ENCODE data around the gene KIAA0319L.

DNA sequence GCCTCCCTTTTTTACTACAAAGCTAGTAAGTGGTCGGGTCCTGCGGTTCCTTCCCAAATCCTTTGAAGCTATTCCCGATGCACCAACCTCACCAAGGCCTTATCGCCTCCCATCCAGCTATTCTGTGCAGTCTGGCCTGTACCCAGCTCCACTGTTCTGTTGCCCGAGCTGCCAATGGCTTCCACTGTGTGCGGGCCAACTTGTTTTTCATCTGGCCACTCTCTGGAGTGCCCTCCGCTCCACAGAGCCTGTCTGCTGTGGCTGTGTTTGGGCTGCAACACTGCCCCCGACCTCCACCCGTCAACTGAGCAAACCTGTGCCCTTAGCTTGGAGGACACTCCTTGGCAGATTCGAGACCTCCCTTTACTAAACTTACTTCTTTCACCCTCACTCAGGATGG lies 125.0 kb downstream of the KIAA0319L start:
- TF ChIP-seq CTCF (conservative IDR thresholded peaks at IDR 0.05; ENCODE audit: low read depth in 2 of 2) (no peak), EZH2phosphoT487 (IDR thresholded peaks at IDR 0.05; ENCODE audit: unreplicated experiment) (no peak), REST (IDR thresholded peaks at IDR 0.05; ENCODE audit: unreplicated experiment) (no peak), EZH2 (IDR thresholded peaks at IDR 0.05; ENCODE audit: low read depth, unreplicated experiment) (no peak), POLR2AphosphoS5 (IDR thresholded peaks at IDR 0.05; ENCODE audit: low read depth) (no peak)
- TF ChIP-seq, protein P1, sequence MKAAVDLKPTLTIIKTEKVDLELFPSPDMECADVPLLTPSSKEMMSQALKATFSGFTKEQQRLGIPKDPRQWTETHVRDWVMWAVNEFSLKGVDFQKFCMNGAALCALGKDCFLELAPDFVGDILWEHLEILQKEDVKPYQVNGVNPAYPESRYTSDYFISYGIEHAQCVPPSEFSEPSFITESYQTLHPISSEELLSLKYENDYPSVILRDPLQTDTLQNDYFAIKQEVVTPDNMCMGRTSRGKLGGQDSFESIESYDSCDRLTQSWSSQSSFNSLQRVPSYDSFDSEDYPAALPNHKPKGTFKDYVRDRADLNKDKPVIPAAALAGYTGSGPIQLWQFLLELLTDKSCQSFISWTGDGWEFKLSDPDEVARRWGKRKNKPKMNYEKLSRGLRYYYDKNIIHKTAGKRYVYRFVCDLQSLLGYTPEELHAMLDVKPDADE (IDR thresholded peaks at IDR 0.05), result no peak

Measured in GM23338 (cell line).